HG02763 (cell line): ENCODE results near the gene AGAP3.

Experiments
- ATAC-seq: cut with Tn5 transposase; IDR thresholded peaks from one replicate; pipeline ENCODE4 v1.9.1; 2021; ENCODE audit warnings: mild to moderate bottlenecking, moderate library complexity; ENCODE audit not compliant: unreplicated experiment

The AGAP3 gene

GRCh38 chr7:151152643-151153513 lies 66.6 kb downstream of the AGAP3 start:
- no peak for ATAC-seq

- ATAC-seq, result no peak
These were observed 71.5 kb downstream of the AGAP3 start for GRCh38 chr7:151157645-151158329.

- no peak for ATAC-seq
These were observed 75.5 kb downstream of the AGAP3 start for GRCh38 chr7:151161757-151162156.

GRCh38 chr7:151166629-151167196 lies 80.4 kb downstream of the AGAP3 start:
- no peak for ATAC-seq

GRCh38 chr7:151167197-151167961 lies 81.1 kb downstream of the AGAP3 start, which contains the start of gene GBX1:
GBX1 (minus strand) TSS chr7:151167694; CDS start chr7:151167548, 146 bp downstream.
- ATAC-seq, result no peak

- ATAC-seq, result no peak
These were observed 81.9 kb downstream of the AGAP3 start for GRCh38 chr7:151168003-151168786.

- ATAC-seq, result no peak
These were observed 82.5 kb downstream of the AGAP3 start for GRCh38 chr7:151168787-151169162.

- ATAC-seq, result peak; percentile 75
These were observed 86.2 kb downstream of the AGAP3 start for GRCh38 chr7:151172273-151173141.

- ATAC-seq, result no peak
These were observed 87.3 kb downstream of the AGAP3 start for GRCh38 chr7:151173386-151174245.

GRCh38 chr7:151174246-151175046 lies 88.2 kb downstream of the AGAP3 start:
- ATAC-seq, result no peak

GRCh38 chr7:151175047-151175792 lies 88.9 kb downstream of the AGAP3 start:
- no peak for ATAC-seq

- ATAC-seq, result no peak
These were observed 89.6 kb downstream of the AGAP3 start for GRCh38 chr7:151175793-151176311.

GRCh38 chr7:151176401-151176800 lies 90.1 kb downstream of the AGAP3 start:
- no peak for ATAC-seq

GRCh38 chr7:151177310-151177709 lies 91.0 kb downstream of the AGAP3 start:
- no peak for ATAC-seq

- no peak for ATAC-seq
These were observed 92.0 kb downstream of the AGAP3 start for GRCh38 chr7:151178236-151178635.

GRCh38 chr7:151178831-151179230 lies 92.6 kb downstream of the AGAP3 start:
- no peak for ATAC-seq
